Measurements from ENCODE around the gene SHROOM3. TPM values are rescaled to one million over a fixed set of nuclear protein-coding genes. Genes with fewer than 3 reads are reported as not detected.
A peak's percentile ranks its signal among the peaks of the same experiment; 100 is the strongest.

SHROOM3 gene
- total RNA-seq, 1 donor from 2014 or later = 42.7 TPM

DNA sequence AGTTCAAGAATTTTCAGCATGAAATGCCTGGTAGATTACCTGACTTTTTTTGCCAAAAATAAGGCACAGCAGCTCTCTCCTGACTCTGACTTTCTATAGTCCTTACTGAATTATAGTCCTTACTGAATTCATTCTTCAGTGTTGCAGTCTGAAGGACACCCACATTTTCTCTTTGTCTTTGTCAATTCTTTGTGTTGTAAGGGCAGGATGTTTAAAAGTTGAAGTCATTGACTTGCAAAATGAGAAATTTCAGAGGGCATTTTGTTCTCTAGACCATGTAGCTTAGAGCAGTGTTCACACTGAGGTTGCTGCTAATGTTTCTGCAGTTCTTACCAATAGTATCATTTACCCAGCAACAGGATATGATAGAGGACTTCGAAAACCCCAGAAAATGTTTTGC is 295.0 kb downstream of the SHROOM3 start:
- no peaks in the 10 kb centered on the region for H3K27me3 Mint-ChIP-seq (ENCODE audit: low read depth)

DNA sequence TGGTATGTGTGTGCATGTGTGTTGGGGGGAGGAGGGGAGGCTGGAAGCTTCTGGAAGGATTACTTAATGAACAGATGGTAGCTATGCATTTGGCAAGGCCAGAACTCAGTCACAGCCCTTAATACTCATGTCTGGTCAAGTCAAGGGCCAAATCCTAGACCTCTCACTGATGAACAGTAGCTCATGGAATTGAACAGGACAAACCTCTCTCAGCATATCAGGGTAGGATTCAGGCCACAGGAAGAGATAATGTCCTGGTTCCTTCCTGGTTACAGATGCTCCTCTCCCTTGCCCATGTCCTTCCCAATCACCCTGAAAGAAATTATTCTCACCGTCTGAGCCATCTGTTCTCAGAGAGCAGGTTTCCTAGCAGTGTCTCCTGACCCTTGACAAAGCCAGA is 297.2 kb downstream of the SHROOM3 start:
- H3K36me3 Mint-ChIP-seq (ENCODE audit: low read depth) = no peaks in the 10 kb centered on the region
- H3K27me3 Mint-ChIP-seq (ENCODE audit: low read depth) = no peaks in the 10 kb centered on the region
- no peak overlapping the region for H3K4me3 Mint-ChIP-seq (ENCODE audit: unreplicated experiment)
- H3K4me1 Mint-ChIP-seq (ENCODE audit: low read depth) = peaks cover 32% of the 10 kb centered on the region
- DNase-seq (ENCODE audit: low spot score) = no peak
- no peaks in the 10 kb centered on the region for H3K9me3 Mint-ChIP-seq (ENCODE audit: low read depth)
- TF ChIP-seq, protein P1, sequence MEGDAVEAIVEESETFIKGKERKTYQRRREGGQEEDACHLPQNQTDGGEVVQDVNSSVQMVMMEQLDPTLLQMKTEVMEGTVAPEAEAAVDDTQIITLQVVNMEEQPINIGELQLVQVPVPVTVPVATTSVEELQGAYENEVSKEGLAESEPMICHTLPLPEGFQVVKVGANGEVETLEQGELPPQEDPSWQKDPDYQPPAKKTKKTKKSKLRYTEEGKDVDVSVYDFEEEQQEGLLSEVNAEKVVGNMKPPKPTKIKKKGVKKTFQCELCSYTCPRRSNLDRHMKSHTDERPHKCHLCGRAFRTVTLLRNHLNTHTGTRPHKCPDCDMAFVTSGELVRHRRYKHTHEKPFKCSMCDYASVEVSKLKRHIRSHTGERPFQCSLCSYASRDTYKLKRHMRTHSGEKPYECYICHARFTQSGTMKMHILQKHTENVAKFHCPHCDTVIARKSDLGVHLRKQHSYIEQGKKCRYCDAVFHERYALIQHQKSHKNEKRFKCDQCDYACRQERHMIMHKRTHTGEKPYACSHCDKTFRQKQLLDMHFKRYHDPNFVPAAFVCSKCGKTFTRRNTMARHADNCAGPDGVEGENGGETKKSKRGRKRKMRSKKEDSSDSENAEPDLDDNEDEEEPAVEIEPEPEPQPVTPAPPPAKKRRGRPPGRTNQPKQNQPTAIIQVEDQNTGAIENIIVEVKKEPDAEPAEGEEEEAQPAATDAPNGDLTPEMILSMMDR (IDR thresholded peaks at IDR 0.05) = no peak
- no peak overlapping the region for H3K27ac Mint-ChIP-seq (ENCODE audit: unreplicated experiment)

More for the DNA sequence above, 295.0 kb downstream of the SHROOM3 start:
- Mint-ChIP-seq H3K36me3 (ENCODE audit: low read depth) (no peaks in the 10 kb centered on the region), H3K27ac (ENCODE audit: unreplicated experiment) (no peak overlapping the region), H3K9me3 (ENCODE audit: low read depth) (no peaks in the 10 kb centered on the region), H3K4me3 (ENCODE audit: unreplicated experiment) (no peak overlapping the region), H3K4me1 (ENCODE audit: low read depth) (peaks cover 28% of the 10 kb centered on the region)
- TF ChIP-seq, protein P1 (IDR thresholded peaks at IDR 0.05) = no peak
- no peak for DNase-seq (ENCODE audit: low spot score)

DNA sequence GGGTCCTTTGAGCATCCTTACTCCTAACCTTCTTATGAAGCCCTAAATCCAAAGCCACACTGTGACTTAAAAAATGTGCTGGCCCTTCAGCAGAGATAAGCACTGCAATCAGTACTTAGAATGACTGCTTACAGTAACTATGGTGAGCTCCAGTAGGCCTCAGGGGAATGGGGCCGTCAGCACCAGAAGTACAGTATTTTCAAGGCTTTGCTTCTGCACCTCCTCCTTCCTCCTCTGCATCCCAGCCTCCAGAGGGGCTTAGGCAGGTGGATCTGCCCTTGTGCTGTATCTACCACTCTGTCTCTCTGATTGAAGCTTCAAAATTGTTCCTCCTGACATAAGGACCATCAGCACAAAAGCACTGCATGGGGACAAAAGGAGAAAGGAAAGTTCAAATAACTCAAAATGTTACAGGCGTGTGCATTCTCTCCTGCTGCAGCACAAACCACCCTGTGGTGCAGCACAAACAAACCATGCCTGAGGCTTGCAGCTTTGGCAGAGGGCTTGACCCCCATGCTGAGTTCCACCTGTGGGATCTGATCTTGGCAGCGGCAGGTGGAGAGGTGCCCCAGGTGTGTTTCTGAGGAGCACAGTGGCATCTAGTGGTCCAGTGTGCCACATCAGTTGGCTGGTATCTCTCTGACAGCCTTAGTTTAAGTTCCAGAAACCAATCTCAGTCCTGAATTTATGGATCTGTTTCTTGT is 298.2 kb downstream of the SHROOM3 start:
- DNase-seq (ENCODE audit: low spot score) = no peak
- Mint-ChIP-seq H3K4me1 (ENCODE audit: low read depth) (peaks cover 42% of the 10 kb centered on the region), H3K27me3 (ENCODE audit: low read depth) (no peaks in the 10 kb centered on the region), H3K9me3 (ENCODE audit: low read depth) (no peaks in the 10 kb centered on the region), H3K4me3 (ENCODE audit: unreplicated experiment) (no peak overlapping the region), H3K27ac (ENCODE audit: unreplicated experiment) (no peak overlapping the region), H3K36me3 (ENCODE audit: low read depth) (no peaks in the 10 kb centered on the region)
- TF ChIP-seq, protein P1 (IDR thresholded peaks at IDR 0.05) = peak; percentile 62

DNA sequence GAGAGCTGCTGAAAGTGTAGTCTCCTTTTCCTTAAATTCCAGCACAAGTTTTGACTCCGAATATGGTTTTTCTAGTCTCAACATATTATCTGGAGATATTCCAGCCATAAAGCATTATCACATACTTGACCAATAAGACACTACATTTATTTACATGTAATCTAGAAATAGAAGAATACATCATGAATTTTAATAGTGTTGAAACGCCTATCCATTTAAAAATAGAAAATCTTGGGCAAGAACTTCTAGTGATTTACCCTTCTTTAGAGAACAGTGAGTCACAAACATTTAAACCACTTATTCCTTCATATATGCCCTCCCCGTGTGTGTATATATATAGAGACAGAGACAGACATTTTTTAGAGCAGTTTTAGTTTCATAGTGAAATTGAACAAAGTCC is 301.4 kb downstream of the SHROOM3 start:
- Mint-ChIP-seq H3K27ac (ENCODE audit: unreplicated experiment) (peak overlapping the region; percentile 82), H3K27me3 (ENCODE audit: low read depth) (no peaks in the 10 kb centered on the region), H3K4me3 (ENCODE audit: unreplicated experiment) (no peak overlapping the region), H3K36me3 (ENCODE audit: low read depth) (peaks cover 3% of the 10 kb centered on the region), H3K9me3 (ENCODE audit: low read depth) (no peaks in the 10 kb centered on the region), H3K4me1 (ENCODE audit: low read depth) (peaks cover 42% of the 10 kb centered on the region)
- DNase-seq (ENCODE audit: low spot score) = no peak
- TF ChIP-seq, protein P1 (IDR thresholded peaks at IDR 0.05) = no peak

DNA sequence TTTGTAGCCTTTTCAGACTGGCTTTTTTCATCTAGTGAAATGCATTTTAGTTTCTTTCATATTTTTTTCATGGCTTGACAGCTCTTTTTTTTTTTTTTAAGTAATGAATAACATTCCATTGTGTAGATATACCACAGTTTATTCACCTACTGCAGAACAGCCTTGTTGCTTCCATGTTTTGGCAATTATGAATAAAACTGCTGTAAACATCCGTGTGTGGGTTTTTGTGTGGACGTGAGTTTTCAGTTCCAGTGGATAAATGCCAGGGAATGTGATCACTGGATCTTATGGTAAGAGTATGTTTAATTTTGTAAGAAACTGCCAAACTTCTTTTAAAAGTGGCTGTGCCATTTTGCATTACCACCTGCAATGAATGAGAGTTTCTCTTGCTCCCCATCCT is 302.2 kb downstream of the SHROOM3 start:
- Mint-ChIP-seq H3K27ac (ENCODE audit: unreplicated experiment) (peak overlapping the region; percentile 82), H3K4me3 (ENCODE audit: unreplicated experiment) (no peak overlapping the region), H3K27me3 (ENCODE audit: low read depth) (no peaks in the 10 kb centered on the region), H3K36me3 (ENCODE audit: low read depth) (peaks cover 6% of the 10 kb centered on the region), H3K4me1 (ENCODE audit: low read depth) (peaks cover 42% of the 10 kb centered on the region), H3K9me3 (ENCODE audit: low read depth) (no peaks in the 10 kb centered on the region)
- no peak for DNase-seq (ENCODE audit: low spot score)
- TF ChIP-seq, protein P1 (IDR thresholded peaks at IDR 0.05) = no peak

Data from chondrocyte (in vitro differentiated cells).